Fibroblast of the aortic adventitia (primary cell): ENCODE results near the gene ATL1. TPM values are rescaled to one million over a fixed set of nuclear protein-coding genes. Genes with fewer than 3 reads are reported as not detected.
"Not testable (repeated sequence)": the region's sequence is repeated elsewhere in the genome, so short reads cannot be mapped to it uniquely, and the experiment has no call there.

Source experiments
- DNase-seq: peaks from one replicate; pipeline ENCODE4 v3.0.0-alpha.2; 2010; ENCODE audit warnings: low read depth
- H3K4me3 ChIP-seq: 2 replicates; pipeline ENCODE4 v1.5.1; 2011; ENCODE audit warnings: low read depth, mild to moderate bottlenecking, control low read depth, low read length, moderate library complexity
- CTCF ChIP-seq: IDR thresholded peaks from 2 replicates; pipeline ENCODE4 v1.5.1; 2011; ENCODE audit warnings: mild to moderate bottlenecking, low read length, control low read depth, inconsistent platforms; ENCODE audit not compliant: insufficient read depth
- total RNA-seq: library from RNA; depleted of rRNA; stranded (reverse); fragments of >200 nt; gene quantifications from 2 replicates; pipeline ENCODE4 v1.2.3, GENCODE V29; 2012; ENCODE audit warnings: low replicate concordance

Gene ATL1
- total RNA-seq, 1 donor, result 10.7 TPM

GRCh38 chr14:50616275-50616674 is 56.3 kb downstream of the ATL1 start:
- no peak for DNase-seq
- H3K4me3 ChIP-seq, result no peak overlapping the region
- no peak for TF ChIP-seq CTCF

- peak; percentile 75 for DNase-seq
- TF ChIP-seq CTCF, result peak; percentile 75
- H3K4me3 ChIP-seq, result no peak overlapping the region
Observed at GRCh38 chr14:50619569-50620141, 59.7 kb downstream of the ATL1 start.

GRCh38 chr14:50620341-50620740 is 60.4 kb downstream of the ATL1 start:
- no peak for TF ChIP-seq CTCF
- H3K4me3 ChIP-seq, result no peak overlapping the region
- no peak for DNase-seq

DNA sequence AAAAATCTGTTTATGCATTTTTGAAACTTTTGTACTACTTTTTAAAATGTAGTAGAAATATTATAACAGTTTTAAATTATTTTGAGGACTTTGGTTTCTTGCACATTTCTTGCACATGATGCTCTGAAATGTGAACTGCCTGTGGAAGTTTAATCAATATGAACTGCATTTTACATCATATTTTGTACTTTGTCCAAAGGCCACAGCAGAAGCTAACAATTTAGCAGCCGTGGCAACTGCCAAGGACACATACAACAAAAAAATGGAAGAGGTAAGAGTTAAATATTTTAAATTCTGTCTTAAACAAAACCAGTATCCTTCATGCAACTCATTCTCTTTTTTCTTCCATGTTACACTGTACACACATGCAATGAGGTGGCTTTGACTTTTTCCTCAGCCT is 63.0 kb downstream of the ATL1 start:
- no peak for TF ChIP-seq CTCF
- no peak for DNase-seq
- H3K4me3 ChIP-seq, result no peak overlapping the region

DNA sequence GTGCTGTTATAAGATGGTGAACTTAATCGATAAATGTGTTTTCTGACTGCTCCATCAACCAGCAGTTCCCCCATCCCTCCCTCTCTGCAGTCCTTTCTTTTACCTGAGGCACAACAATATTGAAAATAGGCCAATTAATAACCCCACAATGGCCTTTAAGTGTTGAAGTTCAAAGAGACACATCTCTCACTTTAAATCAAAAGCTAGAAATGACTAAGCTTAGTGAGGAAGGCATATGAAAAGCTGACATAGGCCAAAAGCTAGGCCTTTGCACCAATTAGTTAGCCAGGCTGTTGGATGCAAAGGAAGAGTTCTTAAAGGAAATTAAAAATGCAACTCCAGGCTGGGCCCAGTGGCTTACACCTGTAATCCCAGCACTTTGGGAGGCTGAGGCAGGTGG is 64.5 kb downstream of the ATL1 start:
- no peak for TF ChIP-seq CTCF
- no peak overlapping the region for H3K4me3 ChIP-seq
- DNase-seq, result no peak

- not testable (repeated sequence) for DNase-seq, H3K4me3 ChIP-seq
Observed at GRCh38 chr14:50624947-50625346, 65.0 kb downstream of the ATL1 start.

DNA sequence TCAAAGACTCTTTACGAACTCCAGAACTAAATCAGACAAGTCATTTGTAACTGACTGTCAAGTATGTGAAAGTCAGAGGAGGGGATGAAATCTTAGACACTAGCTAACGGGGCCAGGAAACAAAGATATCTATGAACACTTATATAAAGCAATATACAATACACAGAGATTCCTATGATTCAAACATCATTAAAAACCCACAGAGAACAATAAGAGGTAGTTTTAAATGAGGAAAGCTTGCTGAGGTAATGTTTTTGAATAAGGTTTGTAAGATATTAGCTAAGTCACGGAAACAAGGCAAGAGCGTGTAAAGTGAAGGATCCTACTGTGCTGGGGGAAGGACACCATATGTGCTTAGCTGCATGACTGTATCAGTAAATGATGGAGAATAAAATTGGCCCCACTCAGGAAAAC is 71.5 kb downstream of the ATL1 start:
- TF ChIP-seq CTCF, result no peak
- DNase-seq, result peak; percentile 61
- H3K4me3 ChIP-seq, result no peak overlapping the region
